22Rv1 (cell line): ENCODE data around the gene CMA1.
"Not testable (repeated sequence)": the region's sequence is repeated elsewhere in the genome, so short reads cannot be mapped to it uniquely, and the experiment has no call there.

Source experiments
- H3K27ac ChIP-seq: fragments of 450-650 bp; 2 replicates; pipeline ENCODE4 v1.5.1; 2017
- CTCF ChIP-seq: fragments of 450-650 bp; IDR thresholded peaks from 2 replicates; pipeline ENCODE4 v1.5.1; 2017; ENCODE audit warnings: mild to moderate bottlenecking
- ZFX ChIP-seq: fragments of 450-650 bp; IDR thresholded peaks from 2 replicates; pipeline ENCODE4 v1.6.1; 2017; ENCODE audit warnings: antibody characterized with exemption, borderline replicate concordance

The CMA1 gene

GRCh38 chr14:24475261-24475660 lies 32.8 kb downstream of the CMA1 start:
- H3K27ac ChIP-seq = no peak overlapping the region
- TF ChIP-seq ZFX (no peak), CTCF (no peak)

GRCh38 chr14:24473211-24473610 lies 34.9 kb downstream of the CMA1 start:
- TF ChIP-seq CTCF = no peak
- no peak for TF ChIP-seq ZFX
- H3K27ac ChIP-seq = no peak overlapping the region

- H3K27ac ChIP-seq = not testable (repeated sequence)
Measured at GRCh38 chr14:24470450-24470849, 37.6 kb downstream of the CMA1 start.

- no peak overlapping the region for H3K27ac ChIP-seq
- TF ChIP-seq ZFX (no peak), CTCF (no peak)
Measured at GRCh38 chr14:24465805-24466204, 42.3 kb downstream of the CMA1 start.

- TF ChIP-seq ZFX (no peak), CTCF (no peak)
- no peak overlapping the region for H3K27ac ChIP-seq
Measured at GRCh38 chr14:24465368-24465767, 42.7 kb downstream of the CMA1 start.

- H3K27ac ChIP-seq = no peak overlapping the region
- TF ChIP-seq CTCF = no peak
- no peak for TF ChIP-seq ZFX
Measured at GRCh38 chr14:24463884-24464785, 43.9 kb downstream of the CMA1 start.

GRCh38 chr14:24463017-24463883 lies 44.8 kb downstream of the CMA1 start:
- no peak for TF ChIP-seq ZFX
- no peak for TF ChIP-seq CTCF
- no peak overlapping the region for H3K27ac ChIP-seq
